HG03025 (cell line): ENCODE measurements around the gene TTC9C.
"Not testable (repeated sequence)": the region's sequence is repeated elsewhere in the genome, so short reads cannot be mapped to it uniquely, and the experiment has no call there.

Source experiments
- ATAC-seq: cut with Tn5 transposase; IDR thresholded peaks from one replicate; pipeline ENCODE4 v1.9.1; 2021; ENCODE audit warnings: mild to moderate bottlenecking, moderate library complexity; ENCODE audit not compliant: unreplicated experiment, low FRiP score

Gene TTC9C

DNA sequence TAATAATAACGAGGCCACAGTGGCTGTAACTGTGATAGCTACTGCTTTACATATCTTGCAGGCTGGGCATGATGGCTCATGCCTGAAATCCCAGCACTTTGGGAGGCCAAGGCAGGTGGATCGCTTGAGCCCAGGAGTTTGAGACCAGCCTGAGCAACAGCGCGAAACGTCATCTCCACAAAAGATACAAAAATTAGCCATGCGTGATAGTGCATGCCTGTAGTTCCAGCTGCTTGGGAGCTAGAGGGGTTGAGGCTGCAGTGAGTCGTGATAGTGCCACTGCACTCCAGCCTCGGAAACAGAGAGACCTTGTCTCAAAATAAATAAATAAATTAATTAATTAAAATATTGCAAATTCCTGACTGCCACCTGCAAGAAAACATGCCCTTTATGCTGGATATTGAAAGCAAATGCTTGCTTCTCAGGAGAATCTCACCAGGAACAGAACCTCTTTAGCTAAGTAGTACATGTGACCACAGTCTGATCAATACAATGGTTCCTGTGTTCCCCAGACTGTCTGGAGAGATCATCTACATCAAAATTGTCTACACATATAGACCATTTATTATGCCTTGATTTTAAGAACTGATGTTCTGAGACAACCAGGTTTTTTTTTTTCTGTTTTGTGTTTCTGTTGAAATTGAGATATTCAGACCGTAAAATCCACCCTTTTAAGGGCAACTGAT is 19.3 kb downstream of the TTC9C start:
- ATAC-seq: no peak

DNA sequence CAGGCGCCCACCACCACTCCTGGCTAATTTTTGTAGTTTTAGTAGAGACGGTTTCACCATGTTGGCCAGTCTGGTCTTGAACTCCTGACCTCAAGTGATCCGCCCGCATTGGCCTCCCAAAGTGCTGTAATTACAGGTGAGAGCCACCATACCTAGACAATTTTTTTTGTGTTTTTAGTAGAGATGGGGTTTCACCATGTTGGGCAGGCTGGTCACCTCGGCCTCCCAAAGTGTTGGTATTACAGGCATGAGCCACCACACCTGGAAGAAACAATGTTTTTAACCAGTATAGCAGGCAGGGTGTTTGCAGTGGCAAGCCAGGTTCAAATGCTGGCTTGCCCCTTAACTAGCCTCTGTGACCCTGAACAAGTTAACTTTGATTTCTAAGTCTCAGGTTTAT is 21.6 kb downstream of the TTC9C start:
- ATAC-seq: not testable (repeated sequence)

DNA sequence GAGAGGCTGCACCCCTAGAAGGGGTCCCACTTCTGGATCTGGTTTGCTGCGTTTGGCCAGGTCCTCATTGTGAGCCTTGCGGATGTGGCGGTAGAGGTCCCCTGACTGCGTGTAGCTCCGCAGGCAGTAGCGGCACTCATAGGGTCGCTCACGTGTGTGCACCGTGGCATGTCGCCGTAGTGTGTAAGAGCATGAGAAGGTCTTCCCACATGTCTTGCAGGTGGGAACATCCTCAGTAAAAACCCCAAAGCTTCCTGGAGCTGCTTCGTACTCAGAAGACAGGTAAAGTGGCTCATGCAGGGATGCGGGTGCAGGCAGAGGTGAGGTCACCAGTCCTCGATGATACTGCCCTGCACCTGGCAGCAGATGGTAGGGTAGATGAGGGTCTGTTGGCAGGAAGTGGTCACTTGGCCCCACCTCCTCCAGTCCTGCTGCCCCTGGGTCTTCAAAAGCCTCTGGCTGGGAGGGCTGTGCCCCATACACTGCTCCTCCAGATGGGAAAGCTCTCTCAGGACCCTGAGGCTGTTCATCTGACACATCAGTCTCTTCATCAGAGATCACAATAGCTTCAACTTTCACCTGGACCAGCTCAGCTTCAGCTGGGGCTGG is 24.0 kb downstream of the TTC9C start:
- ATAC-seq: no peak

DNA sequence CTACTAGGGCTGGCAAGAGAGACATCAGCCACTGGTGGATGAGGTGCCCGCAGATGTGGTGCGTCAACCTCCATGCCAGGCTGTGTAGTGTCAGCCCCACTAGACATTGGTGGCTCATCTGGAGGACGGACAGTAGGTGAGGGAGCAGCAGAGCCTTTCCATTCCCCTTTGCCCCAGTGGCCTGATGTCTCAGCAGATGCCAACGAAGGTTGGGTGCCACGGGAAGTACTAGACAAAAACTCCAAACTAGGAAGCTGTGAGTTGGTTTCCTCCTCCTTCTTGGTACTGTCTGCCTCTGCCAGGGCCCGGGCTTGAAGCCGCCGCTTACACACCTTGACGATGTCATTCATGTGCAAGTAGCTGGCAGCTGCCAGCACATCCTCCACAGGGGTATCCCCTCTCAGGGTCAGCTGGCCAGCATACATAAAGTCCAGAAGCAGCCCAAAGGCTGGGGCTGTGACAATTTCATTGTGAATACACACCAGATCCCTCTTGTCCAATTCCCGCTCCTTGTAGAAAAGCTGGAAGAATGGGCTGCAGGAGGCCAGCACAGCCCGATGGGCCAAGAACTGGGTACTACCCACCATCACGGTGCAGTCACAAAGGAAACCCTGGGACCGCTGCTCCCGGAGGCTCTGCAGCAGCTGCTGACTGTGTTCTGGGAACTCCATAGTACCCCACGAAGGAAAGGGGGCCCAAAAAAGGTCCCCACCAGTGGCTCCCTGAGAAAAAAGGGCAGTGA is 24.9 kb downstream of the TTC9C start:
- peak; percentile 3 for ATAC-seq

DNA sequence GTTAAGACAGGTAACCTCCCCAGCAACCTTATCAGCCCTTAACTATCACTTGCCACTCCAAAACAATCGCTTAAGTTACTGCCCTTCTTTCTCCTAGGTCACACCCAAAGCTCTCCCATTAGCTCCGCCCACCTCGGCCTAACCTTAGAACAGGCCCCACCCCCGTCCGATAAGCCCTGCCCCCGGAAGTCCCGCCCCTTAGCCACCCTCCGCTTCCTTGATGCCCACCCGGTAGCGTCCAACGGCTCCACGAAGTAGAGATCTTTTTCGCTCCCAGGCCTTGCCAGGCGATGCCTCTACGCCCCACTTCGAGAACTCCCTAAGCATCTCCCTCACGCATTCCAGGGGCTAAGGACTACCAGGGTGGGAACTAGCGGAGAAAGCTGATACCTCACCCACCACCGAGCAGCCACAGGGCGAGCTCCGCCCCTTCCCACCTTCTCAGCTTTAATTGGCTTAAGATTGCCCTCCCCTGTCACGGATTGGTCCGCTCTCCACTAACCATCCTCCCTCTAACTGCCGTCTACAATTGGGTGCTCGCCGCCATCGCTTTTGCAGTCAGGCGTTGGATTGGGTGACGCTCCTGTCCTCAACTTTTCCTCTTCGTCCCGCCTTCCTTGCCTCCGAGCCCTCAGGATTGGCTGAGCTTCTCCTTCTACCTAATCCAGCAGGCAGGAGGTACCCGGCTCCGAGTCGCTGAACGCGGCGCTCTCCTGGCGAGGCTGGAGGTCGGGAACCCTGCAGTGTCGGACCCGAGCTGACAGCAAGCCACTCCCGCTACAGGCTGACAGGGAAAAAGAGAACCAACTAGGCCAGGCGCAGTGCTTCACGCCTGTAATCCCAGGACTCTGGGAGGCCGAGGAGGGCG is 25.7 kb downstream of the TTC9C start, which contains the start of gene ZBTB3:
Gene ZBTB3, minus strand, starts transcription at position 425 of the 868 bp plus-strand sequence. CDS start 496 bp downstream, outside the sequence.
- peak; percentile 84 for ATAC-seq

- no peak for ATAC-seq
Observed at GRCh38 chr11:62755086-62755615, 26.9 kb downstream of the TTC9C start.

DNA sequence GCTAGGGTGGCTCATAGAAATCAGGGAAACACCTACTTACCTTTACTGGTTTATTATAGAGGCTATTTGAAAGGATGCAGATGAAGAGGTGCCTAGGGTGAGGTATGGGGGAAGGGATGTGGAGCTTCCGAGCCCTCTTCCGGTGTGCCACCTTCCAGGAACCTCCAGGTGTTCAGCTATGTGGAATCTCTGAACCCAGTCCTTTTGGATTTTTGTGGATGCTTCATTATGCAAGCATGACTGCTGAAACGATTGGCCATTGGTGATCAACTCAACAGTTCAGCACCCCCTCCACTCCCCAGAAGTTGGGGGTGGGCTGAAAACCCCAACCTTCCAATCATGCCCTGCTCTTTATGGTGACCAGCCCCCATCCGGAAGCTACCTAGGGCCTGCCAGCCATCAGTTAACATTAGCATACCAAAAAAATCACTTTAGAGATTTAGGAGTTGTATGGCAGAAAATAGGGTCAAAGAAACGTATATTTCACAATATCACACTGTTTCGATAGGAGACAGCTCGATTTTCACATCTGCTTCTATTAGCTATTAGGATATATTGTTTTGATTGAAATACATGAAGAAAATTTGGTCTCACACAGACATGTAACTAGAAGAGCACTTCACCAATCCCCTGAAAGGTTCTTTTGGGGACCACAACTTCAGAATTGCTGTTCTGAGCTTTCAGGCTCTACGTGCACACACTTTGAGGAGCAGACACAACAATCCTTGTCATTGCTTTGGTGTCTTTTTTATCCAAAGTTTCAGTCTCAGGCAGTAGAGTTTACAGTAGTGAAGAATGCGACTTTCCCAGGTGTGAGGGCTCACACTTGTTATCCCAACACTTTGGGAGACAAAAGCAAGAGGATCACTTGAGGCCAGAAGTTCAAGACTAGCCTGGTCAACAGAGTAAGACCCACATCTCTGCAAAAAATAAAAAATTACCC is 29.8 kb downstream of the TTC9C start:
- ATAC-seq: no peak

- not testable (repeated sequence) for ATAC-seq
Observed at GRCh38 chr11:62760867-62761227, 32.6 kb downstream of the TTC9C start.

DNA sequence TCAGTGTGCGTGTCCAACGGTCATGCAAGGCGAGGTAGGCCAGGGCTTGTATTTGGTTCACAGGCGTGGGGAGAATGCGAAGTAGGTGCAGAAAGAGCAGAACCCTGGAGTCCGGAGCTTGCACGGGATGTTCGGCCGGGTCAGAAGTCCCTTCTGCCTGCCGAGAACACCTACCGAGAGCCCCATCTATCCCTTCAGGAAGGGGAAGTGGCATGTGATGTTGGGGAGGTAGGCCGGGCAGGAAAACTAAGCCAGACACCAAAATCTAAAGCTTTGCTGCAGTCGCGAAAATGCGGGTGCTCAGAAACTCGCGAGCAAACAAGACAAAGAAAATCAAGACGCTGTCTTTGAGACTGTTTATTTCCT is 42.5 kb downstream of the TTC9C start:
- ATAC-seq: no peak

DNA sequence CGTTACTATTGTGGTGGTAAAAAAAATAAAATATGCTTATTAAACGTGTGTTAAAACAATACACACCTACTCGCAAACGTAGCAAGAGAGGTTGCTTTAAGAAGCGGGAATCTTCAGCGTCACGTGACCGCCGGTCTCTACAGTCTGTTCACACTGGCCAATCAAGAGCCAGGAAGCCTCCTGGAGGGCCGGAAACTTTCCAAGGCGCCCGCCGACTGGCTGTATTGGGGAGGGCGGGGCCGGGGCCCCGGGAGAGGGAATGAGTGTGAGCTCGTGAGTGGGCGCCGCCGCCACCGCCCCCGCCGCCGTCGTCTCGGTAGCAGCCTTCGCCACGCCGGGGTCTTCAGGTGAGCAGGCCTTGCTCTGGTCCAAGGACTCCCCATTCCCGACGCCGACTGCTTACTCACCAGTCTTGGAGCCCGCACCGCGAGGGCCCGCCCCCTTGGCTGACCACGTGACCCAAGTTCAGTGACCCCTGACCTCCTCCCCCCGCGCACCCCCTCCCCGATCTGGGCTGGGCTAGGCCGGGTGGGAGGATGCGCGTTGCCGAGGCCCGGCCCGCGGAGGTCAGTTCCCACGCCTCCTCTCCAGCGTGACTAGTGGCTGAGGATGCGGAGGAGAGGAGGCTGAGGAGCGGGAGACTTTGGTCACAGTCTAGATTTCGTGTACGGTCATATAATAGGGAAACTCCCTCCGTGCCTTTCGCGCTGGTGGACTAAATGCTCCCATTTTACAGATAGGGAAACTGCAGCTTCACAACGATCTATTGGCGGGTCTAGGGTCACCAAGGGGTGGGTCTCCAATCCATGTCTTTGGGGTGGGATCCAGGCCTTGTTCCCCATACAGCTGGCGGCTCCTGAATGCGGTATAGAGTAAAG is 43.1 kb downstream of the TTC9C start, which contains the start of gene TAF6L:
Gene TAF6L, plus strand, starts transcription at position 253 of the 878 bp plus-strand sequence. CDS start 4,388 bp downstream, outside the sequence.
- ATAC-seq: peak; percentile 72

DNA sequence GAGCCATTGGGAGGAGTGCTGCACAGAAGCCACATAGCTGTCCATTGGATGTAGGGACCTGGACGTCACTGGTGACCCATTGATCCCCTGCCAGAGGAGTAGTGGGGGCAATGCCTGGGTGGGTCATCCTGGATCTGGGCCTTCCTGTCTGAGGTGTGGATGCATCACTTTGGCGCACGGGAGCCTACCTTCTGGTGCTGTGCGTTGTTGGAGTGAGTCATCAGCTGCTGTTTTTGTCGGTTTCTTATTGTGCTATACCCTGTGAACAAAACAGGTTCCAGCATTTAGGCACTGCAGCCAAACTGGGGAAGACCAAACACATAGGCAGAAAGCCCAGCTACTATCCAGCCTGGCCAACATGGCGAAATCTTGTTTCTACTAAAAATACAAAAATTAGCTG is 46.1 kb downstream of the TTC9C start:
- no peak for ATAC-seq

- ATAC-seq: no peak
Observed at GRCh38 chr11:62775646-62776045, 47.4 kb downstream of the TTC9C start.

GRCh38 chr11:62777389-62777788 is 49.1 kb downstream of the TTC9C start:
- no peak for ATAC-seq

DNA sequence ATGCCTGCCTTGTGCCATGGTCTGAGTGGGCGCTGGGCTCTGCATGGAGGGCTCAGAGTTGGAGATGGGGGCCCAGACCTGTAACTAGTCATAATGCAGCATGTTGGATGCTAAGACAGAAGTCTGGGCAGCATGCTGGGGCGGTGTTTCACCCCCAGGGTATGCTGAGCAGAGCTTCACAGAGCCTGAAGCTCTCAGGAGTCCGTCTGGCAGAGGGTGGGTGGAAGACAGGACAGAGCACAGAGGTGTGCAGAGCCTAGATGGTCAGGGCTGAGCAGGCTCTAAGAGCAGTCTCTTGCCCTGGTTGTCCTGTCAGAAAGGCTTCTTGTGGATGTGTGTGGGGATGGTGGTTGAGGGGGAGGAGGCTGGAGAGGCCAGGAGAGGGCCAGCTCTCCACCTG is 50.2 kb downstream of the TTC9C start:
- ATAC-seq: no peak

DNA sequence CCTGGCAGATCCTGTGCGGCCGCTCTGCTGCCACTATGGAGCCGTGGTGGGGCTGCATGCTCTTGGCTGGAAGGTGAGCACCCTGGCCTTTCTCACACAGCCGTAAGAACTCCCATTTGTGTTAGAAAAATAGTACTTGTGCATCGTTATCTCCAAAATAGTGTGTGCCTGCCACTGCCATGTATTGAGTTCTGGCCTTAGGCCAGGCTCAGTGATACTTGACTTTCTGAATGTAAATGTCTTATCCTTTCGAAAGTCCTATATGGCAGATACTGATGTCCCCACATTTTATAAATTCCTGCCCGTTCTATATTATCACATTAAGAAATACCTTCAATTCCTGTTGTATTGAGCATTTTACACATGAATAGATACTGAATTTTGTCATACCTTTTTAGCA is 54.5 kb downstream of the TTC9C start:
- no peak for ATAC-seq

GRCh38 chr11:62786318-62787004 is 58.2 kb downstream of the TTC9C start:
- ATAC-seq: peak; percentile 52

- ATAC-seq: peak; percentile 63
Observed at GRCh38 chr11:62787005-62787759, 58.9 kb downstream of the TTC9C start, which contains the start of gene TMEM179B. TMEM179B (plus strand) TSS chr11:62787402; CDS start chr11:62787432, 30 bp downstream.
